Stimulated activated CD4-positive, alpha-beta T cell treated with anti-CD3 and anti-CD28 coated beads, Interleukin-12 subunit alpha, Interleukin-12 subunit beta, amount 100 ng/mL, for 48 hours (primary cell): ENCODE data around the gene FBXO2.
"Not testable (repeated sequence)": the region's sequence is repeated elsewhere in the genome, so short reads cannot be mapped to it uniquely, and the experiment has no call there.

ENCODE experiments used
- DNase-seq, 3 donors: peaks; one replicate each; pipeline ENCODE4 v3.0.0-alpha.2; 2020; ENCODE audit warnings: low read depth in 2 of 3, low spot score in 1 of 3

Gene FBXO2

GRCh38 chr1:11634365-11635192, 19.6 kb downstream of the FBXO2 start:
- DNase-seq, result no peak

GRCh38 chr1:11629184-11630016, 24.8 kb downstream of the FBXO2 start:
- no peak for DNase-seq

GRCh38 chr1:11628767-11629166, 25.5 kb downstream of the FBXO2 start:
- DNase-seq, result no peak

GRCh38 chr1:11626551-11626950, 27.7 kb downstream of the FBXO2 start:
- no peak for DNase-seq

GRCh38 chr1:11623702-11624101, 30.5 kb downstream of the FBXO2 start:
- DNase-seq, result no peak

- DNase-seq, result no peak
Measured at GRCh38 chr1:11622398-11622797, 31.8 kb downstream of the FBXO2 start.

GRCh38 chr1:11620924-11621323, 33.3 kb downstream of the FBXO2 start:
- no peak for DNase-seq

- no peak for DNase-seq
Measured at GRCh38 chr1:11620405-11620804, 33.8 kb downstream of the FBXO2 start.

GRCh38 chr1:11617741-11618140, 36.5 kb downstream of the FBXO2 start:
- DNase-seq, result no peak

GRCh38 chr1:11617314-11617713, 36.9 kb downstream of the FBXO2 start:
- DNase-seq, result no peak

GRCh38 chr1:11616766-11617165, 37.5 kb downstream of the FBXO2 start:
- no peak for DNase-seq

- no peak for DNase-seq
Measured at GRCh38 chr1:11615090-11615489, 39.1 kb downstream of the FBXO2 start.

- no peak for DNase-seq
Measured at GRCh38 chr1:11613347-11613746, 40.9 kb downstream of the FBXO2 start.

- no peak for DNase-seq
Measured at GRCh38 chr1:11611638-11612327, 42.4 kb downstream of the FBXO2 start.

- no peak for DNase-seq
Measured at GRCh38 chr1:11610629-11611180, 43.5 kb downstream of the FBXO2 start.

- not testable (repeated sequence) for DNase-seq
Measured at GRCh38 chr1:11609378-11609777, 44.9 kb downstream of the FBXO2 start.

GRCh38 chr1:11608596-11609130, 45.6 kb downstream of the FBXO2 start:
- DNase-seq, result not testable (repeated sequence)

- DNase-seq, result no peak
Measured at GRCh38 chr1:11606775-11607174, 47.5 kb downstream of the FBXO2 start.

GRCh38 chr1:11602981-11603380, 51.2 kb downstream of the FBXO2 start:
- no peak for DNase-seq

- no peak for DNase-seq
Measured at GRCh38 chr1:11602424-11602823, 51.8 kb downstream of the FBXO2 start.

- DNase-seq, result no peak
Measured at GRCh38 chr1:11600836-11601235, 53.4 kb downstream of the FBXO2 start.
